Thoracic aorta (tissue), 2 donors: ENCODE data around the gene FAM120B. TPM values are rescaled to one million over a fixed set of nuclear protein-coding genes. Genes with fewer than 3 reads are reported as not detected.
"Not testable (repeated sequence)": the region's sequence is repeated elsewhere in the genome, so short reads cannot be mapped to it uniquely, and the experiment has no call there.

Experiments used
- ATAC-seq: fragments of 150-250 bp; one replicate; pipeline ENCODE4 v1.8.0; 2017; ENCODE audit warnings: low read depth; ENCODE audit not compliant: insufficient number of reproducible peaks, low FRiP score
- DNase-seq: peaks from one replicate; pipeline ENCODE4 v3.0.0-alpha.2; 2020; ENCODE audit warnings: low spot score
- H3K27ac ChIP-seq, 2 donors: fragments of 200-600 bp; sonication (generic); 1 replicate in 1 of 2; 2 replicates in 1 of 2; pipeline ENCODE4 v1.5.1; 2016; ENCODE audit warnings: mild to moderate bottlenecking in 2 of 2, moderate library complexity in 2 of 2
- H3K27me3 ChIP-seq: fragments of 200-600 bp; sonication (generic); replicated peaks from 2 replicates; pipeline ENCODE4 v1.6.0; 2016; ENCODE audit warnings: mild to moderate bottlenecking; ENCODE audit not compliant: insufficient read depth
- H3K36me3 ChIP-seq: fragments of 200-600 bp; sonication (generic); one replicate; pipeline ENCODE4 v1.5.1; 2016
- H3K4me1 ChIP-seq, 2 donors: fragments of 200-600 bp; sonication (generic); 1 replicate in 1 of 2; 2 replicates in 1 of 2; pipeline versions ENCODE4 v1.5.1 to v1.6.0; 2016; ENCODE audit warnings: low read depth in 2 of 2, mild to moderate bottlenecking in 1 of 2; ENCODE audit not compliant: control insufficient read depth in 1 of 2
- H3K4me3 ChIP-seq: fragments of 200-600 bp; sonication (generic); 2 replicates; pipeline ENCODE4 v1.5.1; 2016; ENCODE audit warnings: mild to moderate bottlenecking
- H3K9me3 ChIP-seq: fragments of 200-600 bp; sonication (generic); 2 replicates; pipeline ENCODE4 v1.5.1; 2016
- CTCF ChIP-seq: fragments of 200-600 bp; sonication (generic); IDR thresholded peaks from one replicate; pipeline ENCODE4 v1.5.1; 2019; ENCODE audit warnings: antibody characterized with exemption
- total RNA-seq, 2 donors: library from RNA; depleted of rRNA; stranded (reverse); fragments of >200 nt; gene quantifications; one replicate each; pipeline versions ENCODE4 v1.1.0 to v1.2.3, GENCODE V29; 2016

The FAM120B gene
- total RNA-seq, 2 donors from 2014 or later = 21.0 to 24.1 TPM

GRCh38 chr6:170345662-170346061 lies 39.1 kb downstream of the FAM120B start:
- no peaks in the 10 kb centered on the region for H3K27me3 ChIP-seq
- no peak overlapping the region for H3K4me3 ChIP-seq
- TF ChIP-seq CTCF = no peak
- ATAC-seq = no peak
- DNase-seq = no peak
- H3K9me3 ChIP-seq = no peaks in the 10 kb centered on the region
- H3K36me3 ChIP-seq = peaks cover 26% of the 10 kb centered on the region
- H3K4me1 ChIP-seq = peaks cover 3 to 5% of the 10 kb centered on the region in 2 donors
- H3K27ac ChIP-seq = no peak overlapping the region

- no peaks in the 10 kb centered on the region for H3K27me3 ChIP-seq
- DNase-seq (no peak), ATAC-seq (no peak)
- no peaks in the 10 kb centered on the region for H3K9me3 ChIP-seq
- peaks cover 28% of the 10 kb centered on the region for H3K36me3 ChIP-seq
- no peak overlapping the region for H3K27ac ChIP-seq
- TF ChIP-seq CTCF = no peak
- peaks cover 3 to 5% of the 10 kb centered on the region in 2 donors for H3K4me1 ChIP-seq
- no peak overlapping the region for H3K4me3 ChIP-seq
Observed at GRCh38 chr6:170346649-170347048, 40.1 kb downstream of the FAM120B start.

GRCh38 chr6:170347091-170347490 lies 40.5 kb downstream of the FAM120B start:
- Histone ChIP-seq H3K4me3 (no peak overlapping the region), H3K4me1 (peaks cover 3 to 5% of the 10 kb centered on the region in 2 donors), H3K27ac (no peak overlapping the region), H3K9me3 (no peaks in the 10 kb centered on the region), H3K27me3 (no peaks in the 10 kb centered on the region), H3K36me3 (peaks cover 28% of the 10 kb centered on the region)
- no peak for DNase-seq
- no peak for ATAC-seq
- TF ChIP-seq CTCF = no peak

GRCh38 chr6:170347975-170348374 lies 41.4 kb downstream of the FAM120B start:
- peaks cover 24% of the 10 kb centered on the region for H3K36me3 ChIP-seq
- no peak for ATAC-seq

GRCh38 chr6:170351456-170351855 lies 44.9 kb downstream of the FAM120B start:
- H3K27ac ChIP-seq, DNase-seq, H3K27me3 ChIP-seq, ATAC-seq, H3K4me1 ChIP-seq, H3K9me3 ChIP-seq, H3K4me3 ChIP-seq: not testable (repeated sequence)
- peaks cover 24% of the 10 kb centered on the region for H3K36me3 ChIP-seq

More at GRCh38 chr6:170347975-170348374, 41.4 kb downstream of the FAM120B start:
- Histone ChIP-seq H3K4me1 (peaks cover 3 to 5% of the 10 kb centered on the region in 2 donors), H3K27ac (no peak overlapping the region), H3K27me3 (no peaks in the 10 kb centered on the region), H3K4me3 (no peak overlapping the region), H3K9me3 (no peaks in the 10 kb centered on the region)
- TF ChIP-seq CTCF = no peak
- no peak for DNase-seq

- not testable (repeated sequence) for H3K27ac ChIP-seq, ATAC-seq, DNase-seq, H3K4me1 ChIP-seq, H3K27me3 ChIP-seq, H3K9me3 ChIP-seq, H3K4me3 ChIP-seq
- H3K36me3 ChIP-seq = peaks cover 27% of the 10 kb centered on the region
Observed at GRCh38 chr6:170355190-170355589, 48.6 kb downstream of the FAM120B start.
